Heart left ventricle (tissue), 13 donors: Measurements from ENCODE around the gene A2ML1.
"Not testable (repeated sequence)": the region's sequence is repeated elsewhere in the genome, so short reads cannot be mapped to it uniquely, and the experiment has no call there.

Experiments used
- CTCF ChIP-seq, 12 donors: fragments of 200-600 bp; sonication (generic) in 4 of 12; IDR thresholded peaks; one replicate each; pipeline versions ENCODE4 v1.5.0 to v1.8.0; 2018 to 2022; ENCODE audit warnings: antibody characterized with exemption in 12 of 12, mild to moderate bottlenecking in 5 of 12
- POLR2A ChIP-seq, 2 donors: fragments of 450-650 bp; IDR thresholded peaks; one replicate each; pipeline ENCODE4 v1.6.1; 2017; ENCODE audit warnings: antibody characterized with exemption in 2 of 2, mild to moderate bottlenecking in 2 of 2, moderate library complexity in 2 of 2
- donor health status: ischemic (EF 13 %, LVEDD 7.1; RV severe dilation, severe dysfunction).
- donor health status: DM: no; HTN: yes; CAD: no.
- donor health status: DM: no; HTN: no; CAD: no.
- donor health status: ischemic (EF 25% LVEDD 6.9; RV normal size, moderate dysfunction).
- donor health status: ischemic (EF 25% LVEDD 5.7; RV mildly dilated, moderate dysfunction).
- donor health status: ischemic (EF 35%, LVEDD 5.7; RV mildly dilated, moderate dysfunction).
- donor health status: nonischemic (EF 11% LVEDD 7.7; RV severe dilation, severe dysfunction).
- donor health status: DM: yes; HTN: yes; CAD: no.
- donor health status: PGD.
- donor health status: ischemic (EF 29% LVEDD 5.4; RV normal size, mild dysfunction).
- donor health status: nonischemic (EF 23%, LVEDD 6.1; RV moderate dilation, normal function).

- not testable (repeated sequence) for TF ChIP-seq CTCF, POLR2A (IDR thresholded peaks at IDR 0.05)
These were observed 33.7 kb upstream of the A2ML1 start for GRCh38 chr12:8788706-8789105.
